H1 (cell line): ENCODE measurements around the gene SRD5A3. TPM values are rescaled to one million over a fixed set of nuclear protein-coding genes. Genes with fewer than 3 reads are reported as not detected.

Experiments used
- CTCF ChIA-PET: fragments of 300-600 bp; sonication (Branson Sonifier 250); formaldehyde crosslinking; loops from one replicate; lab custom pipeline; 2021; ENCODE audit not compliant: partially characterized antibody; lab: Charles Lee
- POLR2A ChIA-PET: fragments of 300-600 bp; sonication (Branson Sonifier 250); formaldehyde crosslinking; loops from one replicate; lab custom pipeline; 2021; ENCODE audit warnings: inconsistent platforms; ENCODE audit not compliant: partially characterized antibody; lab: Charles Lee
- DNase-seq, 2 experiments: peaks; one replicate each; pipeline versions ENCODE4 v3.0.0 to v3.0.0-alpha.2; 2010 to 2022; ENCODE audit warnings: low spot score in 2 of 2, low read depth in 1 of 2, mixed read lengths in 1 of 2
- FAIRE-seq: peaks from 2 replicates; lab custom pipeline; 2011; peaks lifted over from hg19 to GRCh38; lab: Jason Lieb, UNC
- H2AFZ ChIP-seq: 2 replicates; pipeline ENCODE4 v1.8.1; 2012; ENCODE audit warnings: low read length, inconsistent platforms
- H2AK5ac ChIP-seq: 2 replicates; pipeline ENCODE4 v1.6.1; 2013; ENCODE audit warnings: low read depth, low read length
- H2BK120ac ChIP-seq: replicated peaks from 2 replicates; pipeline ENCODE3; 2013; ENCODE audit warnings: low read depth, low read length, inconsistent platforms
- H2BK12ac ChIP-seq: 2 replicates; pipeline ENCODE4 v1.6.1; 2013; ENCODE audit warnings: low read depth, low read length
- H2BK15ac ChIP-seq: 2 replicates; pipeline ENCODE4 v1.6.1; 2013; ENCODE audit warnings: low read length
- H2BK20ac ChIP-seq: 2 replicates; pipeline ENCODE4 v1.6.1; 2013; ENCODE audit warnings: low read length
- H2BK5ac ChIP-seq: 2 replicates; pipeline ENCODE4 v1.6.1; 2013; ENCODE audit warnings: low read depth, low read length
- H3K14ac ChIP-seq: 2 replicates; pipeline ENCODE4 v1.6.1; 2013; ENCODE audit warnings: inconsistent platforms; ENCODE audit not compliant: insufficient read length
- H3K18ac ChIP-seq: 2 replicates; pipeline ENCODE4 v1.6.1; 2013; ENCODE audit warnings: low read length; ENCODE audit errors: extremely low read depth
- H3K23ac ChIP-seq: 2 replicates; pipeline ENCODE4 v1.6.1; 2013; ENCODE audit warnings: inconsistent platforms; ENCODE audit not compliant: insufficient read length
- H3K23me2 ChIP-seq: 2 replicates; pipeline ENCODE4 v1.6.1; 2013; ENCODE audit warnings: low read depth, low read length
- H3K27ac ChIP-seq: 2 replicates; pipeline ENCODE4 v1.6.1; 2011; ENCODE audit warnings: low read depth, low read length, inconsistent platforms
- H3K27me3 ChIP-seq, 4 experiments: replicated peaks in 1 of 4; 1 replicate in 1 of 4; 2 replicates in 3 of 4; pipeline versions ENCODE4 v1.6.1 to v1.8.1; 2011 to 2013; ENCODE audit warnings: low read length in 3 of 4, mild to moderate bottlenecking in 3 of 4, inconsistent platforms in 2 of 4, mixed read lengths in 2 of 4, moderate library complexity in 1 of 4; ENCODE audit not compliant: control insufficient read depth in 3 of 4, insufficient read depth in 3 of 4; ENCODE audit errors: extremely low read depth in 1 of 4
- H3K36me3 ChIP-seq, 4 experiments: 2 replicates each; pipeline versions ENCODE4 v1.6.1 to v1.8.1; 2011 to 2013; ENCODE audit warnings: mild to moderate bottlenecking in 4 of 4, low read length in 3 of 4, moderate library complexity in 2 of 4, control low read depth in 1 of 4, inconsistent platforms in 1 of 4; ENCODE audit not compliant: insufficient read depth in 4 of 4, control insufficient read depth in 2 of 4
- H3K4ac ChIP-seq: replicated peaks from 2 replicates; pipeline ENCODE3; 2013; ENCODE audit warnings: low read length, low read depth, mixed read lengths, inconsistent platforms; ENCODE audit not compliant: insufficient read length
- H3K4me1 ChIP-seq, 4 experiments: replicated peaks in 1 of 4; 1 replicate in 1 of 4; 2 replicates in 3 of 4; pipeline versions ENCODE4 v1.6.1 to v1.8.1; 2011 to 2013; ENCODE audit warnings: low read length in 3 of 4, inconsistent platforms in 2 of 4, mixed read lengths in 1 of 4; ENCODE audit not compliant: insufficient read depth in 4 of 4, control insufficient read depth in 3 of 4
- H3K4me2 ChIP-seq, 2 experiments: 2 replicates each; pipeline versions ENCODE4 v1.6.1 to v1.8.1; 2011 to 2013; ENCODE audit warnings: low read depth in 2 of 2, low read length in 2 of 2, control low read depth in 1 of 2, inconsistent platforms in 1 of 2, mild to moderate bottlenecking in 1 of 2; ENCODE audit not compliant: insufficient read depth in 1 of 2
- H3K4me3 ChIP-seq, 4 experiments: fragments of 200-600, 300-600 bp in 1 of 4; sonication (generic), shearing (Covaris generic), sonication (Bioruptor Twin) in 1 of 4; 2 replicates each; pipeline versions ENCODE4 v1.5.1 to v1.8.1; 2011 to 2016; ENCODE audit warnings: low read length in 4 of 4, low read depth in 3 of 4, control low read depth in 2 of 4, inconsistent platforms in 2 of 4, mild to moderate bottlenecking in 2 of 4, mixed read lengths in 1 of 4, moderate library complexity in 1 of 4; ENCODE audit not compliant: insufficient read depth in 2 of 4; ENCODE audit errors: extremely low read depth in 1 of 4
- H3K56ac ChIP-seq: replicated peaks from 2 replicates; pipeline ENCODE3; 2013; ENCODE audit warnings: low read depth, mild to moderate bottlenecking, mixed read lengths, low read length, inconsistent platforms; ENCODE audit not compliant: insufficient read length
- H3K79me1 ChIP-seq: 2 replicates; pipeline ENCODE4 v1.6.1; 2013; ENCODE audit warnings: low read depth, low read length, control low read depth
- H3K79me2 ChIP-seq, 2 experiments: 2 replicates each; pipeline versions ENCODE4 v1.6.1 to v1.8.1; 2012 to 2013; ENCODE audit warnings: low read length in 2 of 2, mild to moderate bottlenecking in 2 of 2, inconsistent platforms in 1 of 2; ENCODE audit not compliant: insufficient read depth in 2 of 2, control insufficient read depth in 1 of 2
- H3K9ac ChIP-seq, 4 experiments: replicated peaks in 1 of 4; 1 replicate in 1 of 4; 2 replicates in 3 of 4; pipeline versions ENCODE4 v1.6.1 to v1.8.1; 2011 to 2013; ENCODE audit warnings: low read depth in 3 of 4, low read length in 3 of 4, control low read depth in 2 of 4, mild to moderate bottlenecking in 2 of 4, moderate library complexity in 2 of 4, inconsistent platforms in 1 of 4; ENCODE audit errors: extremely low read depth in 1 of 4
- H3K9me3 ChIP-seq, 2 experiments: 2 replicates each; pipeline versions ENCODE4 v1.6.1 to v1.8.1; 2012 to 2013; ENCODE audit warnings: mild to moderate bottlenecking in 2 of 2, moderate library complexity in 2 of 2, control low read depth in 1 of 2, inconsistent platforms in 1 of 2, low read depth in 1 of 2, low read length in 1 of 2, mixed read lengths in 1 of 2; ENCODE audit not compliant: insufficient read depth in 2 of 2
- H4K20me1 ChIP-seq, 2 experiments: replicated peaks in 1 of 2; 2 replicates each; pipeline versions ENCODE3 to v1.8.1; 2011 to 2013; ENCODE audit warnings: inconsistent platforms in 2 of 2, low read length in 2 of 2, mild to moderate bottlenecking in 1 of 2; ENCODE audit not compliant: insufficient read depth in 2 of 2, control insufficient read depth in 1 of 2
- H4K5ac ChIP-seq: 2 replicates; pipeline ENCODE4 v1.6.1; 2013; ENCODE audit warnings: low read length, low read depth, mixed read lengths, inconsistent platforms; ENCODE audit not compliant: insufficient read length
- H4K8ac ChIP-seq: 2 replicates; pipeline ENCODE4 v1.8.0; 2013; ENCODE audit warnings: mild to moderate bottlenecking, moderate library complexity, low read length, inconsistent platforms; ENCODE audit not compliant: insufficient read depth; ENCODE audit errors: extremely low read depth
- H4K91ac ChIP-seq: replicated peaks from 2 replicates; pipeline ENCODE3; 2013; ENCODE audit warnings: low read length, mixed read lengths, inconsistent platforms; ENCODE audit not compliant: insufficient read length
- CEBPB ChIP-seq: IDR thresholded peaks from 2 replicates; pipeline ENCODE4 v1.6.1; 2012; ENCODE audit warnings: low read depth, low read length
- FOSL1 ChIP-seq: IDR thresholded peaks from 2 replicates; pipeline ENCODE4 v1.6.1; 2011; ENCODE audit warnings: mild to moderate bottlenecking, low read depth, low read length, moderate library complexity; ENCODE audit not compliant: insufficient read depth
- NRF1 ChIP-seq: IDR thresholded peaks from 2 replicates; pipeline ENCODE4 v1.6.1; 2011; ENCODE audit warnings: mild to moderate bottlenecking, low read depth, low read length, improper control_type of control experiment
- POU5F1 ChIP-seq: IDR thresholded peaks from 2 replicates; pipeline ENCODE4 v1.6.1; 2011; ENCODE audit warnings: low read depth, mild to moderate bottlenecking, low read length, moderate library complexity
- SIX5 ChIP-seq: IDR thresholded peaks from 2 replicates; pipeline ENCODE4 v1.6.1; 2011; ENCODE audit warnings: mild to moderate bottlenecking, low read depth, low read length
- TAF7 ChIP-seq: optimal IDR thresholded peaks from 2 replicates; pipeline ENCODE3; 2011; ENCODE audit warnings: low read depth, mild to moderate bottlenecking, inconsistent platforms, low read length, moderate library complexity, borderline replicate concordance
- WGBS, 2 experiments: shearing (Covaris generic) in 1 of 2; methylation state at CpG; one replicate each; pipeline versions ENCODE4 v1.1.6 to v1.1.7; 2013 to 2015; ENCODE audit warnings: low lambda C conversion rate in 2 of 2, mixed read lengths in 2 of 2, inconsistent platforms in 1 of 2, low coverage in 1 of 2, missing lambda C conversion rate in 1 of 2; ENCODE audit not compliant: insufficient replicate concordance in 2 of 2, insufficient coverage in 1 of 2, insufficient read length in 1 of 2; ENCODE audit errors: extremely low coverage in 1 of 2, missing lambda C conversion rate in 1 of 2; 5-methylcytosine and 5-hydroxymethylcytosine counted together
- polyA plus RNA-seq, 7 experiments: library from polyadenylated mRNA; depleted of rRNA in 3 of 7; stranded (reverse) in 5 of 7; unstranded in 2 of 7; fragments of >200 nt in 5 of 7; fragments of 200-250 nt in 2 of 7; gene quantifications; 1 replicate in 5 of 7; 2 replicates in 1 of 7; 4 replicates in 1 of 7; pipeline versions ENCODE4 v1.2.1 to v1.2.3, GENCODE V29; 2011 to 2013; ENCODE audit warnings: missing spikeins in 2 of 7, mixed read lengths in 2 of 7
- total RNA-seq: library from RNA; stranded (reverse); fragmentation: NEBNext Ultra II Directional; extraction: Animal tissue kit (Norgen Biotek cat#: 25700); gene quantifications from 2 replicates; pipeline ENCODE4 v1.2.1, GENCODE V29; 2021

SRD5A3 gene
- total and polyA plus RNA-seq, 2 of the 8 experiments (the other 6 are each of a cell fraction or from before 2014, with no cell fraction given): 19.6 to 34.6 TPM

GRCh38 chr4:55410431-55410830, 64.4 kb downstream of the SRD5A3 start:
- no peak overlapping the region for H3K23ac ChIP-seq
- WGBS, 2 experiments: 93% methylated on average over 8 of the region's 8 CpGs; no CpG with 5 or more reads in 1 of the 2 experiments
- TF ChIP-seq SIX5 (no peak), POU5F1 (no peak), FOSL1 (no peak), TAF7 (no peak), NRF1 (no peak), CEBPB (no peak)
- ChIA-PET CTCF (interaction anchor here (0.7 to 2.7 kb wide), 12 partner anchors 8 to 456 kb away, joined by 3 to 9 read pairs (median 4); no protein-coding TSS in a partner anchor), POLR2A (interaction anchor here (0.7 to 2.9 kb wide), 2 partner anchors 14 to 202 kb away, joined by 3 to 19 read pairs; partner anchors contain the start of gene TMEM165)
- no peak overlapping the region for H3K56ac ChIP-seq
- H3K27me3 ChIP-seq: no peaks in the 10 kb centered on the region
- no peak overlapping the region for H2BK20ac ChIP-seq
- no peak overlapping the region for H3K4ac ChIP-seq
- peaks cover 12 to 95% of the 10 kb centered on the region in 2 experiments for H3K79me2 ChIP-seq
- H4K5ac ChIP-seq: no peak overlapping the region
- peaks cover 2 to 36% (median 9%) of the 10 kb centered on the region in 4 experiments; a peak in 6 of 8 replicates for H3K36me3 ChIP-seq
- H3K4me3 ChIP-seq: no peak overlapping the region
- no peak overlapping the region for H3K14ac ChIP-seq
- no peak overlapping the region for H2BK120ac ChIP-seq
- H3K27ac ChIP-seq: no peak overlapping the region
- no peak overlapping the region for H2AFZ ChIP-seq
- H4K20me1 ChIP-seq: peaks cover 15 to 23% of the 10 kb centered on the region in 2 experiments
- no peak overlapping the region for H3K18ac ChIP-seq
- no peak overlapping the region for H4K91ac ChIP-seq
- H2BK5ac ChIP-seq: no peak overlapping the region
- no peak overlapping the region for H2BK12ac ChIP-seq
- no peaks in the 10 kb centered on the region for H3K23me2 ChIP-seq
- no peak overlapping the region for H2AK5ac ChIP-seq
- peaks cover 0 to 3% (median under 1%) of the 10 kb centered on the region in 4 experiments; a peak in 2 of 7 replicates for H3K4me1 ChIP-seq
- FAIRE-seq (no peak), DNase-seq (no peak)
- H3K9ac ChIP-seq: no peak overlapping the region
- H2BK15ac ChIP-seq: no peak overlapping the region
- H3K4me2 ChIP-seq: no peak overlapping the region
- no peak overlapping the region for H4K8ac ChIP-seq
- no peaks in the 10 kb centered on the region for H3K9me3 ChIP-seq
- peaks cover 6% of the 10 kb centered on the region for H3K79me1 ChIP-seq
